Endodermal cell (in vitro differentiated cells): ENCODE data around the gene SH3PXD2A. TPM values are rescaled to one million over a fixed set of nuclear protein-coding genes. Genes with fewer than 3 reads are reported as not detected.
A peak's percentile ranks its signal among the peaks of the same experiment; 100 is the strongest.

Source experiments
- DNase-seq: peaks from one replicate; pipeline ENCODE4 v3.0.0-alpha.2; 2017
- H3K27ac ChIP-seq: 2 replicates; pipeline ENCODE4 v1.5.1; 2013; ENCODE audit warnings: mild to moderate bottlenecking, low read depth, low read length, moderate library complexity
- H3K27me3 ChIP-seq: 2 replicates; pipeline ENCODE4 v1.6.1; 2013; ENCODE audit warnings: mild to moderate bottlenecking, low read length, moderate library complexity; ENCODE audit not compliant: insufficient read depth, control insufficient read depth, poor library complexity, severe bottlenecking
- H3K36me3 ChIP-seq: 2 replicates; pipeline ENCODE4 v1.7.0; 2013; ENCODE audit warnings: mild to moderate bottlenecking, low read length, moderate library complexity; ENCODE audit not compliant: control insufficient read depth, insufficient read depth
- H3K4me1 ChIP-seq: one replicate; pipeline ENCODE4 v1.7.0; 2013; ENCODE audit warnings: low read length; ENCODE audit not compliant: control insufficient read depth, insufficient read depth
- H3K4me3 ChIP-seq: 2 replicates; pipeline ENCODE4 v1.5.1; 2013; ENCODE audit warnings: mild to moderate bottlenecking, low read length, moderate library complexity
- H3K9ac ChIP-seq: 2 replicates; pipeline ENCODE4 v1.6.1; 2013; ENCODE audit warnings: mild to moderate bottlenecking, low read length, moderate library complexity; ENCODE audit not compliant: poor library complexity, severe bottlenecking; ENCODE audit errors: extremely low read depth
- H3K9me3 ChIP-seq: 2 replicates; pipeline ENCODE4 v1.6.1; 2013; ENCODE audit warnings: mild to moderate bottlenecking, low read length, moderate library complexity; ENCODE audit not compliant: control insufficient read depth
- H3K27ac Mint-ChIP-seq: 2 replicates; pipeline ENCODE4 v1.8.0; 2020; ENCODE audit warnings: mixed read lengths
- H3K27me3 Mint-ChIP-seq: 2 replicates; pipeline ENCODE4 v1.8.0; 2021; ENCODE audit warnings: mild to moderate bottlenecking, mixed read lengths; ENCODE audit not compliant: insufficient read depth
- H3K36me3 Mint-ChIP-seq: 2 replicates; pipeline ENCODE4 v1.8.0; 2020; ENCODE audit warnings: low read depth, mixed read lengths
- H3K4me1 Mint-ChIP-seq: 2 replicates; pipeline ENCODE4 v1.8.0; 2020; ENCODE audit warnings: mixed read lengths
- H3K4me3 Mint-ChIP-seq: 2 replicates; pipeline ENCODE4 v1.8.0; 2020; ENCODE audit warnings: mild to moderate bottlenecking, moderate library complexity, mixed read lengths
- H3K9me3 Mint-ChIP-seq: 2 replicates; pipeline ENCODE4 v1.8.0; 2020; ENCODE audit warnings: mild to moderate bottlenecking, mixed read lengths
- CTCF ChIP-seq: fragments of 200-600 bp; sonication (generic); conservative IDR thresholded peaks from 2 replicates; pipeline ENCODE4 v1.5.0; 2021; ENCODE audit warnings: antibody characterized with exemption, mild to moderate bottlenecking
- WGBS, 2 experiments: methylation state at CpG; one replicate each; pipeline versions ENCODE4 v1.1.5 to v1.1.7; 2013; ENCODE audit warnings: missing lambda C conversion rate in 2 of 2, mixed read lengths in 1 of 2; ENCODE audit not compliant: insufficient coverage in 1 of 2, insufficient read length in 1 of 2; 5-methylcytosine and 5-hydroxymethylcytosine counted together
- total RNA-seq, 2 donors: library from RNA; stranded (reverse); fragmentation: NEBNext Ultra II Directional in 1 of 2; extraction: Animal tissue kit (Norgen Biotek cat#: 25700) in 1 of 2; gene quantifications; 2 replicates in 1 of 2; 3 replicates in 1 of 2; pipeline ENCODE4 v1.2.1, GENCODE V29; 2021

SH3PXD2A gene
- total RNA-seq, 2 donors from 2014 or later: 15.7 to 22.6 TPM

GRCh38 chr10:103618575-103619423 is 236.6 kb downstream of the SH3PXD2A start:
- no peak for DNase-seq
- Histone ChIP-seq H3K4me3 (no peak overlapping the region), H3K27ac (no peak overlapping the region), H3K4me1 (no peaks in the 10 kb centered on the region), H3K9ac (no peak overlapping the region), H3K27me3 (no peaks in the 10 kb centered on the region), H3K36me3 (no peaks in the 10 kb centered on the region), H3K9me3 (no peaks in the 10 kb centered on the region)
- 91 to 92% methylated on average over 14 to 19 of the region's 19 CpGs for WGBS, 2 experiments
- Mint-ChIP-seq H3K36me3 (peaks cover 3% of the 10 kb centered on the region), H3K27ac (no peak overlapping the region), H3K4me3 (no peak overlapping the region), H3K4me1 (peaks cover 5% of the 10 kb centered on the region), H3K9me3 (no peaks in the 10 kb centered on the region), H3K27me3 (no peaks in the 10 kb centered on the region)
- no peak for TF ChIP-seq CTCF

GRCh38 chr10:103617602-103618385 is 237.6 kb downstream of the SH3PXD2A start:
- Histone ChIP-seq H3K27me3 (no peaks in the 10 kb centered on the region), H3K9ac (no peak overlapping the region), H3K9me3 (no peaks in the 10 kb centered on the region), H3K36me3 (no peaks in the 10 kb centered on the region), H3K4me1 (no peaks in the 10 kb centered on the region), H3K4me3 (no peak overlapping the region), H3K27ac (no peak overlapping the region)
- Mint-ChIP-seq H3K27ac (no peak overlapping the region), H3K27me3 (no peaks in the 10 kb centered on the region), H3K4me3 (no peak overlapping the region), H3K9me3 (no peaks in the 10 kb centered on the region), H3K4me1 (peaks cover 5% of the 10 kb centered on the region), H3K36me3 (peaks cover 9% of the 10 kb centered on the region)
- DNase-seq: no peak
- 92 to 96% methylated on average over 10 to 13 of the region's 13 CpGs for WGBS, 2 experiments
- no peak for TF ChIP-seq CTCF

GRCh38 chr10:103616705-103617601 is 238.4 kb downstream of the SH3PXD2A start:
- no peaks in the 10 kb centered on the region for H3K27me3 ChIP-seq
- no peaks in the 10 kb centered on the region for H3K36me3 ChIP-seq
- H3K27ac ChIP-seq: no peak overlapping the region
- peak overlapping the region; percentile 66 for H3K27ac Mint-ChIP-seq
- WGBS, 2 experiments: 89 to 94% methylated on average over 9 to 20 of the region's 20 CpGs
- no peak for DNase-seq
- H3K9me3 Mint-ChIP-seq: no peaks in the 10 kb centered on the region
- H3K4me3 Mint-ChIP-seq: no peak overlapping the region
- H3K9ac ChIP-seq: no peak overlapping the region
- no peak overlapping the region for H3K4me3 ChIP-seq
- H3K4me1 Mint-ChIP-seq: peaks cover 5% of the 10 kb centered on the region
- peaks cover 14% of the 10 kb centered on the region for H3K36me3 Mint-ChIP-seq
- TF ChIP-seq CTCF: no peak
- H3K9me3 ChIP-seq: no peaks in the 10 kb centered on the region
- no peaks in the 10 kb centered on the region for H3K4me1 ChIP-seq
- H3K27me3 Mint-ChIP-seq: no peaks in the 10 kb centered on the region
